HG03442 (cell line): Measurements from ENCODE around the gene DLG2.
"Not testable (repeated sequence)": the region's sequence is repeated elsewhere in the genome, so short reads cannot be mapped to it uniquely, and the experiment has no call there.

Experiments
- ATAC-seq: cut with Tn5 transposase; IDR thresholded peaks from one replicate; pipeline ENCODE4 v1.9.1; 2021; ENCODE audit warnings: mild to moderate bottlenecking, moderate library complexity; ENCODE audit not compliant: unreplicated experiment

DLG2 gene

GRCh38 chr11:84865791-84866535, 761.2 kb downstream of the DLG2 start:
- ATAC-seq = no peak

- ATAC-seq = no peak
Observed at GRCh38 chr11:84865257-84865656, 761.9 kb downstream of the DLG2 start.

GRCh38 chr11:84857746-84858145, 769.4 kb downstream of the DLG2 start:
- ATAC-seq = no peak

GRCh38 chr11:84855508-84856245, 771.5 kb downstream of the DLG2 start:
- ATAC-seq = no peak

- ATAC-seq = no peak
Observed at GRCh38 chr11:84854498-84854880, 772.7 kb downstream of the DLG2 start.

- no peak for ATAC-seq
Observed at GRCh38 chr11:84853841-84854497, 773.2 kb downstream of the DLG2 start.

GRCh38 chr11:84847842-84848241, 779.3 kb downstream of the DLG2 start:
- no peak for ATAC-seq

- not testable (repeated sequence) for ATAC-seq
Observed at GRCh38 chr11:84840201-84840600, 786.9 kb downstream of the DLG2 start.

- ATAC-seq = no peak
Observed at GRCh38 chr11:84837402-84838069, 789.6 kb downstream of the DLG2 start.

- ATAC-seq = no peak
Observed at GRCh38 chr11:84836371-84836770, 790.8 kb downstream of the DLG2 start.

GRCh38 chr11:84833488-84834088, 793.6 kb downstream of the DLG2 start:
- no peak for ATAC-seq

- ATAC-seq = no peak
Observed at GRCh38 chr11:84830372-84830771, 796.8 kb downstream of the DLG2 start.

- ATAC-seq = no peak
Observed at GRCh38 chr11:84829162-84829561, 798.0 kb downstream of the DLG2 start.

GRCh38 chr11:84828616-84829015, 798.5 kb downstream of the DLG2 start:
- ATAC-seq = no peak

GRCh38 chr11:84825106-84825660, 802.0 kb downstream of the DLG2 start:
- no peak for ATAC-seq

GRCh38 chr11:84824624-84825023, 802.5 kb downstream of the DLG2 start:
- ATAC-seq = no peak

- no peak for ATAC-seq
Observed at GRCh38 chr11:84819537-84819936, 807.6 kb downstream of the DLG2 start.

- ATAC-seq = no peak
Observed at GRCh38 chr11:84819128-84819527, 808.0 kb downstream of the DLG2 start.

- no peak for ATAC-seq
Observed at GRCh38 chr11:84817998-84818397, 809.1 kb downstream of the DLG2 start.

- no peak for ATAC-seq
Observed at GRCh38 chr11:84812471-84812969, 814.6 kb downstream of the DLG2 start.
